ENCODE results near the gene ASZ1. TPM values are rescaled to one million over a fixed set of nuclear protein-coding genes. Genes with fewer than 3 reads are reported as not detected.

The ASZ1 gene
- polyA plus RNA-seq, 1 experiment, result 0.05 TPM

Other genes starting within 250 kb of the ASZ1 start
- gene WNT2, start 104.4 kb downstream of the ASZ1 start, polyA plus RNA-seq (2011; rRNA removed), result 24.4 and 27.0 TPM in 2 replicates
- gene CFTR, start 52.5 kb upstream of the ASZ1 start, polyA plus RNA-seq (2011; rRNA removed), result 0.16 and 0.37 TPM in 2 replicates

Measured in AG04450 (cell line).